ENCODE data around the gene TRPV6. TPM values are rescaled to one million over a fixed set of nuclear protein-coding genes. Genes with fewer than 3 reads are reported as not detected.

Gene TRPV6
- total RNA-seq, 1 donor from 2014 or later, result not detected

- TF ChIP-seq CTCF (IDR thresholded peaks at IDR 0.05), result no peak
- Mint-ChIP-seq H3K36me3 (ENCODE audit: unreplicated experiment) (no peaks in the 10 kb centered on the region), H3K4me1 (ENCODE audit: unreplicated experiment) (no peaks in the 10 kb centered on the region), H3K27me3 (ENCODE audit: unreplicated experiment) (peaks cover 7% of the 10 kb centered on the region), H3K9me3 (ENCODE audit: unreplicated experiment) (no peaks in the 10 kb centered on the region), H3K27ac (ENCODE audit: unreplicated experiment) (no peak overlapping the region), H3K4me3 (ENCODE audit: unreplicated experiment) (no peak overlapping the region)
- no peak for DNase-seq (ENCODE audit: extremely low spot score, unreplicated experiment)
Observed at GRCh38 chr7:142914121-142914520, 28.6 kb upstream of the TRPV6 start.

- Mint-ChIP-seq H3K27me3 (ENCODE audit: unreplicated experiment) (peaks cover 6% of the 10 kb centered on the region), H3K4me1 (ENCODE audit: unreplicated experiment) (no peaks in the 10 kb centered on the region), H3K9me3 (ENCODE audit: unreplicated experiment) (no peaks in the 10 kb centered on the region), H3K27ac (ENCODE audit: unreplicated experiment) (no peak overlapping the region), H3K4me3 (ENCODE audit: unreplicated experiment) (no peak overlapping the region), H3K36me3 (ENCODE audit: unreplicated experiment) (no peaks in the 10 kb centered on the region)
- no peak for DNase-seq (ENCODE audit: extremely low spot score, unreplicated experiment)
- no peak for TF ChIP-seq CTCF (IDR thresholded peaks at IDR 0.05)
Observed at GRCh38 chr7:142913566-142913965, 28.0 kb upstream of the TRPV6 start.

DNA sequence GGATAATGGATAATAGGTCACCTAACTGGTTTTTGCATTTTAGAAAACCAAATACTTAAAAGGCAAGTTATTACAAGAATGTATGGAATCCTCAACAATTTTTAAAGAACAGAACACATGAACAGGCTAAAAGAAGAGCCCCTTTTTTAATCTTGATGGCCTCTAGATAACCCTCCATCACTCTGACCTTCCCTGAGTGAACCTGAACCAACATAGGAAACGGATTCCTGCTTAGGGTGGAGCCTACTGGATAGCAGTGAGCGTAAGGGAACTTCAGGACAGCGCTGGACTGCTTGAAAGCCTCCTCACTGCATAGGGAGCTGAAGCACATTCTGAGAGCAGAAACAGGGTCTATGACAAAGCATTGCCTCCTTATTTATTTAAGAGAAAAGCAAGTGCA is 27.5 kb upstream of the TRPV6 start:
- Mint-ChIP-seq H3K4me3 (ENCODE audit: unreplicated experiment) (no peak overlapping the region), H3K4me1 (ENCODE audit: unreplicated experiment) (no peaks in the 10 kb centered on the region), H3K36me3 (ENCODE audit: unreplicated experiment) (no peaks in the 10 kb centered on the region), H3K27ac (ENCODE audit: unreplicated experiment) (no peak overlapping the region), H3K27me3 (ENCODE audit: unreplicated experiment) (peaks cover 2% of the 10 kb centered on the region), H3K9me3 (ENCODE audit: unreplicated experiment) (no peaks in the 10 kb centered on the region)
- TF ChIP-seq CTCF (IDR thresholded peaks at IDR 0.05), result no peak
- no peak for DNase-seq (ENCODE audit: extremely low spot score, unreplicated experiment)

DNA sequence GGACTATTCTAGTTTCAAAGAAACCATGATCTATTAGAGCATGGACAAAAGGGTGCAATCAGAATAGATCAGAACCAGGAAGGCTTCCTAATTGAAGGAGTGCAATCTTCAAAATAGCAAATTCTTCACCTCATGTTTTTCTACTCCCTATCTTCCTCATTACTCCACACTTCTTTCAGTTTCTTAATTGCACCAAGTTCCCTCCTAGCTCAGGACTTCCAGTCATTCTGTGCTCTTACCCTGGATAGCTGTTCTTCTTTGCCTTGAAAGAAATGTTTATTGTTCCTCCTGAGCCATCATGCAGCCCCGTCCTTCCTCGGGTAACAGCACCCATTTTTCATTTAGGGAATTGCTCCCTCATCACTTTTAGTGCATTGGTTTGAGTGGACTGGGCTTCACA is 24.9 kb upstream of the TRPV6 start:
- Mint-ChIP-seq H3K4me3 (ENCODE audit: unreplicated experiment) (no peak overlapping the region), H3K4me1 (ENCODE audit: unreplicated experiment) (no peaks in the 10 kb centered on the region), H3K27me3 (ENCODE audit: unreplicated experiment) (no peaks in the 10 kb centered on the region), H3K36me3 (ENCODE audit: unreplicated experiment) (no peaks in the 10 kb centered on the region), H3K9me3 (ENCODE audit: unreplicated experiment) (peaks cover 4% of the 10 kb centered on the region), H3K27ac (ENCODE audit: unreplicated experiment) (no peak overlapping the region)
- no peak for TF ChIP-seq CTCF (IDR thresholded peaks at IDR 0.05)
- no peak for DNase-seq (ENCODE audit: extremely low spot score, unreplicated experiment)

DNA sequence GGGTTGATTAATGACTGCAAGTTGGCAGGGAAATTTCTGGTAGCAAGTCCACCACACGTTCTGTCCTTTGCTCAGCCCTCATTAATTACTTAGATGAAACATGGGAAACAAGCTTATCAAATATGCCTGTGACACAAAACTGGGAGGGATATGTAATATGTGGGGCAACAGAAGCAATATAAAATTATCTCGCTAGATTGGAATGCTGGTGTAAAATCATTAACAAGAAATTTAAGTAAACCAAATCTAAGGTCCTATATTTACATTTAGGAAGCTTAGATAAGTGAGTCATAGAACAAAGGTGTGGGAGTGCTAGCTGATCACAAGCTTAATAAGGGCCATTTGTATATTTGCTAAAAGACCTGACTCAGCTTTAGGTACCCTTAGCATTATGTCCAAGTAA is 24.5 kb upstream of the TRPV6 start:
- no peaks in the 10 kb centered on the region for H3K27me3 Mint-ChIP-seq (ENCODE audit: unreplicated experiment)
- DNase-seq (ENCODE audit: extremely low spot score, unreplicated experiment), result no peak
- no peak overlapping the region for H3K27ac Mint-ChIP-seq (ENCODE audit: unreplicated experiment)

More for the DNA sequence above, 24.5 kb upstream of the TRPV6 start:
- H3K36me3 Mint-ChIP-seq (ENCODE audit: unreplicated experiment), result no peaks in the 10 kb centered on the region
- TF ChIP-seq CTCF (IDR thresholded peaks at IDR 0.05), result no peak
- H3K4me1 Mint-ChIP-seq (ENCODE audit: unreplicated experiment), result no peaks in the 10 kb centered on the region
- H3K4me3 Mint-ChIP-seq (ENCODE audit: unreplicated experiment), result no peak overlapping the region
- H3K9me3 Mint-ChIP-seq (ENCODE audit: unreplicated experiment), result peaks cover 4% of the 10 kb centered on the region

Data from osteocyte (in vitro differentiated cells).